CMK (cell line): Measurements from ENCODE around the gene WBP2.
"Not testable (repeated sequence)": the region's sequence is repeated elsewhere in the genome, so short reads cannot be mapped to it uniquely, and the experiment has no call there.

ENCODE experiments used
- DNase-seq: peaks from one replicate; pipeline ENCODE4 v3.0.0-alpha.2; 2010; ENCODE audit warnings: low read depth

WBP2 gene

DNA sequence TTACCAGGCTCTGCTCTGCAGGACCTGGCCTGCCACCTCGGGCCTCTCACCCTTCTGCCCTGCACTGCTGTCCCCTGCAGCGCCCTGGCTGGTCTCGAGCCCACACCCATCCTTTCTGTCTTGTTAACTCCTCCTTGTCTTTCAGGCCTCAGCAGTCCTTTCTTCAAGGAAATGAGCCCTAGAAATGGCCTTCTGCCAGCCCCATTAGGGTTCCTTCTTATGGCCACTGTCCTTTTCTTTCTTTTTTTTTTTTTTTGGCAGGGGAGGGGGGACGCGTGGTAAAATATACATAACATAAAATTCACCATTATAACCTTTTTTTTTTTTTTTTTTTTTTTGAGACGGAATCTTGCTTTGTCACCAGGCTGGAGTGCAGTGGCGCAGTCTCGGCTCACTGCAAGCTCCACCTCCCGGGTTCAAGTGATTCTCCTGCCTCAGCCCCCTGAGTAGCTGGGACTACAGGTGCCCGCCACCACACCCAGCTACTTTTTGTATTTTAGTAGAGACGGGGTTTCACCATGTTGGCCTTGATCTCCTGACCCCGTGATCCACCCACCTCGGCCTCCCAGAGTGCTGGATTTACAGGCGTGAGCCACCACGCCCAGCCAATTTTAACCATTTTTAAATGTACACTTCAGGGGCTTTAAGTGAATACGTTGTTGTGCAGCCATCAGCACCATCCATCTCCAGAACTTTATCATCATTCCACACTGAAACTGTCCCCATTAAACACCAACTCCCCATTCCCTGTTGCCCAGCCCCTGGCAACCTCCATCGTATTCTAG lies 10.5 kb upstream of the WBP2 start:
- not testable (repeated sequence) for DNase-seq

DNA sequence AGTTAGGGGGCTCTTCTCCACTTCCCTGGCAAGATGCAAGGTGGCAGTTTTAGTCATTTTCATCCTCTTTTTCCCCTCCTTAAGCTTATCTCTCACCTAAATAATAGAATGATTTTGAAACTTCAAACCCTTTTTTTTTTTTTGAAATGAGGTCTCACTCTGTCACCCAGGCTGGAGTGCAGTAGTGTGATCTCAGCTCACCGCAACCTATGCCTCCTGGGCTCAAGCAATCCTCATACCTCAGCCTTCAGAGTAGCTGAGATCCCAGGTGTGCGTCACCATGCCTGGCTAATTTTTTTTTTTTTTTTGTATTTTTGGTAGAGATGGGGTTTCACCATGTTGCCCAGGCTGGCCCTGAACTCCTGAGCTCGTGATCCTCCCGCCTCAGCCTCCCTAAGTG lies 9.8 kb upstream of the WBP2 start:
- DNase-seq = not testable (repeated sequence)

DNA sequence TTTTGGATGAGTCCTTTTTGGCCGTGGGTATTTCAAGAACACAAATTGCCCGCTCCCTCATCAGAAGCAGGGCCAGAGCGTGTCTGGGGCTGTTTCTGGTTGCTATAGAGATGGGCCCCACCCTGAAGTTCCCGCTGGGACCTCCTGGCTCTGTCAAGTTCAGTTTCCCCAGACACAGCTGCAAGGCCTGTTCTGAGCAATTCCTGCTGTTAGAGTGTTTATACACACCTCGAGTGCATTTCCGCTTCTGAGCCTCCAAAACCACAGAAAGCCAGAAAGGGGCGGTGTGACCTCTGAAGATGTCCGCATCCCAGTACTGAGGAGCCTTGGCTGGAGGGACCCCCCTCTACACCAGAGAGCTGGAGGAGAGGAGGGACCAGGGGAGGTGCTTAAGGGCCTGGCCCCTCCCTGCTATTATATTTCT lies 9.3 kb upstream of the WBP2 start:
- DNase-seq = no peak

DNA sequence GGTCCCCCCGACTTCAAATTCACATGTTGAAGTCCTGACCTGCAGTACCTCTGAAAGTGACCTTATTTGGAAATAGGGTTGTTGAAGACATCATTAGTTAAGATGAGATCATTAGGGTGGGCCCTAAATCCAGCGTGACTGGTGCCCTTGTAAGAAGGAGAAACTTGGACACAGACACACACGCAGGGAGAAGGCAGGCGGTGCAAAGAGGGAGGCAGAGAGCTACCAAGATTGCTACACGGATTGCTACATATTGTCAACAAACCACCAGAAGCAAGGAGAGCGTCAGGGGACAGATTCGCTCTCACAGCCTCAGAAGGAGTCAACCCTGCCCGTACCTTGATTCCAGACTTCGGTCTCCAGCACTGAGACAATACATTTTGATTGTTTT lies 6.8 kb upstream of the WBP2 start:
- DNase-seq = no peak

DNA sequence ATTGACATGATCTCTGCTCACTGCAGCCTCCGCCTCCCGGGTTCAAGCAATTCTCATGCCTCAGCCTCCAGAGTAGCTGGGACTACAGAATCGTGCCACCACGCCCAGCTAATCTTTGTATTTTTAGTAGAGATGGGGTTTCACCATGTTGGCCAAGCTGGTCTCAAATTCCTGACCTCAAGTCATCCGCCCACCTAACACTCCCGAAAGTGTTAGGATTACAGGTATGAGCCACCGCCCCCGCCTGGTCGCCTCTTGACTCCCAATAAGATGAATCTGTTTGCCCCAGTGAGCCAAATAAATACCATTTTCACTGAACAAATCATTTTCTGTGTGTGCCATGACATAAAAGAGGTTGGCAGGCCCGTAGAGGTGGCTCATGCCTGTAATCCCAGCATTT lies 4.2 kb upstream of the WBP2 start:
- not testable (repeated sequence) for DNase-seq

DNA sequence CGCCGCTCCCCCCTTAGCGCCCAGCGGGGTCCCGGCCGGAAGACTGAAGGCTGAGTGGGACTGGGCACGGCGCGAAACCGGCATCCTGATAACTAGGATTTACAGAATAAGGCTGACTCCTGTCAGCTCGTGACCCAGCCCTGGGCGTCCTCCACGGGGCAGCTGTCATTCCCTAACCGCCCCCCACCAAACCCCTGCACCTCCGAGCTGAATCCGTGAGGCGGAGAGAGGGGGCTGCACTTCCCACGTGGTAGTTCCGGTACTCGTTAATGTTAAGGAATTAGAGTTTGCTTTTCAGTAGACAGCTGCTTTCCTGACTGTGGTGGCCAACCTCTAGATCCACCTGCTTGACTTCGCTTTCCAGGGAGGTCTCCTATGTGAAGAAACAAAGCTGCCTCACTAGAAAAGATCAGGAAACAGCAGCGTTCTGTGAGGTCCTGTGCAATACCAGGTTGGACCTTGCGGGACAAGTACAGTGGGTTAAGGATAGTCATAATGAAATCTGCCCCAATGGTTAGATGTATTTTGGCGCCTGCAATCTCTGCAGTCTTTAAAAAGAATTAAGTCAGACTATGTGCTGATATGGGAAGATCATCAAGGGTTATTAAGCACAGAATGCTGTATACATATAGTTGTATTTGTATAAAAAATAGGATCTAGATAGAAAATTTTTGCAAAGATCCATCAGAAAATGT lies 1.1 kb upstream of the WBP2 start:
- no peak for DNase-seq

DNA sequence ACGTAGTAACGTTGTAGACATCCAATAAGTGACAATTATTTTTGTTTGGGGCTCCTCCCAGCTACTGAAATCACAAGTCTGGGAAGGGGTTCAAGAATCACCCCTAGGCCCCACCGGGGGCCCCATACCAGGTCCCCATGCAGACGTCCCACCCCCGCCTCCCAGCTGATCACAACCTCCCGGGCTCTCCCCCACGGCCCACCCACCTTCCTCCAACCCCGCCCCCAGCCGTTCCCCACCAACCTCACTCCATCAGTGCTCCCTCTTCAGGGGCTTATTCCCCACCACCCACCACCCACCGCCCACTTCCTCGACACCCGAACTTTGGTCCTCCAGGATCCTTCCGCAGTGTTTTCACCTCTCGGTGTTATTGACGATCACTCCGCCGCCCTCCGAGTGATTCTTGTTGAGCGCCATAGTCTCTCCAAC lies 240 bp downstream of the WBP2 start:
- DNase-seq = no peak

DNA sequence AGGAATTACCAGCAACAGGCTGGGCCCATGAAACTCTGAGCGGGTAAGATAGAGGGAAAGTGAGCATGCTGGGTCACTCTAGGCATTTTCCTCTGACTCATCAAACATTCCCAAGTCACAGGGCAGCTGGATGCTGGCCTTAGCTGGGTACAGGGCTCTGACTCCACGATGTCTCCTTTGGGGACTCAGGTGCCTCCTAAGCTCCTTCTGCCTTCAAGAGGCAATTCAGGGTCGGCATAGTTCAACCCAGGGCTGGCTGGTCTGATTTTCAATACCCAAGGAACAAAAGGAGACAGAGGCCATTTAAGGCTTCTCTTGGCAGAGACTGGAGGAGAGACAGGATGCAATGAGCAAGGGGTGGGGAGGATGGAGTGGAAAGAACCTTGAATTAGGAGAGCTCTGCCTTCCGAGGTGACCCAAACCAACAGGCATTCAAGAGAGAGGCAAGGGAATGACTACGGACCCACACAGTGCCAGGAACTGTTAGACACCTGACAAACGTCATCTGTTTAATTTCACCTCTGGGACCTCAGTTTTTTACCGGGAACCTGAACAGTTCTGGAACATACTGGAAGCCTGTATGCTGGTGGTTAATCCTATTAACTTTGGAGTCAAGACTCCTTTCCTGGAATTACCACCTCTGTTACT lies 910 bp downstream of the WBP2 start:
- DNase-seq = no peak

DNA sequence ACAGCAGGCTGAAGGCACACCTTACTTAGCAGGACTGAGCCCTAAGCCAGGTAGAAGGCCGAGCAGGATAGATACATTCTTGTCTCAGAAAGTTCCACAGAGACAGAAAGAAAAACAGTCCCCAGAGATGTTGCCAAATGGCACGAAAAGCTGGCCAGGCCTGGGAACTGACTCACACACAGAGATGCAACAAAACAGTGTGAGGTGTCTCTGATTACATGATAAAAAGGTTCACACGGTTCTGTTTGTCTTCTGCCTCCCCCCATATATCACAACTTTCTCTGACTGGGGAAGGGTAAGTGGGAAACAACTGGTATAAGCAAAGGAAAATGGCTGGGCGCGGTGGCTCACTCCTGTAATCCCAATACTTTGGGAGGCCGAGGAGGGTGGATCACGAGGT lies 1.7 kb downstream of the WBP2 start:
- DNase-seq = no peak

DNA sequence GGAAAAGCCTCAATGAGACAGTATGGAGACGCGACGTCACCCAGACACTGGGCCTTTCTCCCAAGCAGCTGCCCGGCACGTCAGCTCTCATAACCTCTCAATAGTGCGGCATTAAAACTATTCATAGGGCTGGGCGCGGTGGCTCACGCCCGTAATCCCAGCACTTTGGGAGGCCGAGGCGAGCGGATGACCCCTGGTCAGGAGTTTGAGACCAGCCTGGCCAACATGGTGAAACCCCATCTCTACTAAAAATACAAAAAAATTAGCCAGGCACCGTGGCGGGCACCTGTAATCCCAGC lies 3.5 kb downstream of the WBP2 start:
- DNase-seq = not testable (repeated sequence)

DNA sequence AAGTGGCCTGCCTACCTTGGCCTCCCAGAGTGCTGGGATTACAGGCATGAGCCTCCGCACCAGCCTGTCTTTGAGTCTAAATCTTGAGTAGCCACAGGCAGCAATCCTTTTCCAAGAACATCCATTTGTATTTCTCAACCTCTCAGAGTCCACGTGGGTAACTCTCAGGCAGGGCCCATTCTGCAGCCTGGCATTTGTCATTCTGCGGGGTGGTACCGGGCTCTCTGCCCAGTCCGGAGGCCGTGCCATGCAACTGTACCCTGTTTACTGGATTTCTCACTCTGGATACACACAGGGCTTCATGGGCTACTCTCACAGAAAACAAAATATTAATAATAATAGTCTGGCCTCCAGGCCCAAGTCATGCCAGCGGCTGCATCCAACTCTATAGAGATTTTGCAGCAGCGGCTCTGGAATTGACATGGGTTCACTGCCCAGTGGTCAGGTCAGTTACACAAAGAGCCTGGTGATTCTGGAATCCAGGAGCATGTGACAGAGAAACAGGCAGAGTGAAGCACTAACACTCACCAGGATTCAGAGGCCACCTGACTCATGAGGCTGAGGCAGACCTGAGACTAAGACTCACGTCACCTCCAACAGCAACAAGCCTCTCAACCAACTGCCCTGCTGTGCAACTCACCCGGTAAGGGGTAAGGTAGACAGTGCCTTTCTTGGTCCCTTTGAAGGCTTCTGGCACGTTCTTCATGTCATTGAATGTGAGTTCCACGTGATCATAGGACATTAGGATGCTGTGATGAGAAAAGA lies 4.0 kb downstream of the WBP2 start:
- no peak for DNase-seq

DNA sequence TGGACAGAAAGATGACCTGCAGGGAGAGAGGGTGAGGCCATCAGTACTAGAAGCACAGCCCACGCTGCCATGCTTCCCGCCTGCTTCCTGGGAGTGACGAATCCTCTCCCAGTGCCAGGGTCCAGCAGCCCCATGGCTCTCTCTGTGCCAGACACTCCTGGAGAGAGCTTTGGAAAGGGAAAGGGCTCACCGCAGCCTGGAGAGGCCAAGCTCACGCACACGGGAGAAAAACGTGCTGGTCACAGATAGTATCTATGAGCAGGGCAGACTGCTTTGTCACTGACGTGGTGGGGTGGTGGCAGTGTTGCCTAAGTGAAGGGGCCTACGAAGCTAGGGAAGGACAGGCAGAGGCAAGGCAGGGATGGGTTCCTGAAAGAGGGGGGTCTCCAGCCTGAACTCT lies 5.4 kb downstream of the WBP2 start:
- no peak for DNase-seq

DNA sequence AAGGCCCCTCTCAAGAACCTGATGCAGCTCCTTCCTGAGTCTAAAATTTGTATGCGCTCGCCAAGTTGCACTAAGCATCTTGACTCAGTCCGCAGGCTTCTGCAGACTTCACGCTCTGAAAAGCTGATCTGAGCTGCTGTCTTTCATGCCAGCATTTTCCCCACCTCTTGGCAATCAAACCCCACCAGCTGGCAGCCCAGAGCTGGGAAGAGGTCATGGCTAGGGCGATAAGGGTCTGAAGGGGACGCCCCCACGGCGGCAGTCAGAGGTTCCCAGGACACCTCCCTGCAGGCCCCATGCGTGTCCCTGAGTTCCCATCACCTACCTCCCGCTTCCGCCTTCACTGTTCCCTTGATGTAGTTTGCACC lies 5.9 kb downstream of the WBP2 start:
- no peak for DNase-seq

DNA sequence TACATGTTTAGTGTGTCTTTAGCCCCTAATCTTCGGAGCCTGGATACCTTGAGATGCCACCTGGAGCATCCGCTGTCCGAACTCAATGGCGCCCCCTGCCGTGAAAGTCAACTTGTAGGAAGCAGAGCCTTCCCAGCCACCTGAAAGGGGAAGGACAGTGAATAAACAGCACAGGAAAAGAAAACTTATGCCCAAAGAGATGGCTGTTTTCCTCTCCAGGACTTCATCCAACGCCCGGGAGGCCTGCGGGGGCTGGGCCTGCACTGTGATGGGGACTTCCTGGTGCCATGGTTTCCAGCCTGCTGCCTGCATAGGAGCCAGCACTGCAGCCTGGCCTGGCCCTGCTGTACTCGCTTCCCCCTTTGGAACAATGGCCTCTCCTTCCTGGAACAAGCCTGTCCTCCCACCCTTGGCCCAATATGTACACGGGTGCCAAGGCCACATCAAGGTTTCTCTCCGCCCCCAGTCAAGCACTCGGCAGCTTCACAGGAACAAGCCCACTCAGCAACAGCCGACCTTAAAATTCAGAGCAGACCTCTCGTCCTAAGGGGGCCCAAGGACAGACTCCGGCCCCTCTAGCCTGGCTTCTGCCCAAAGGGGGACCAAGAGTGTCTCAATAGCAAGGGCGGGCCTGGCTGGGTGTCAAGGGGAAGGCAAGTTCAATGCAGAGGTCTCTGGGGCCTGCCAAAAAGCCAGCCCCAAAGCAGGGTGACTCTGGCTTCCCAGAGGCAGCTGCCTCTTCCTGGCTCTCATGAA lies 6.4 kb downstream of the WBP2 start:
- no peak for DNase-seq

DNA sequence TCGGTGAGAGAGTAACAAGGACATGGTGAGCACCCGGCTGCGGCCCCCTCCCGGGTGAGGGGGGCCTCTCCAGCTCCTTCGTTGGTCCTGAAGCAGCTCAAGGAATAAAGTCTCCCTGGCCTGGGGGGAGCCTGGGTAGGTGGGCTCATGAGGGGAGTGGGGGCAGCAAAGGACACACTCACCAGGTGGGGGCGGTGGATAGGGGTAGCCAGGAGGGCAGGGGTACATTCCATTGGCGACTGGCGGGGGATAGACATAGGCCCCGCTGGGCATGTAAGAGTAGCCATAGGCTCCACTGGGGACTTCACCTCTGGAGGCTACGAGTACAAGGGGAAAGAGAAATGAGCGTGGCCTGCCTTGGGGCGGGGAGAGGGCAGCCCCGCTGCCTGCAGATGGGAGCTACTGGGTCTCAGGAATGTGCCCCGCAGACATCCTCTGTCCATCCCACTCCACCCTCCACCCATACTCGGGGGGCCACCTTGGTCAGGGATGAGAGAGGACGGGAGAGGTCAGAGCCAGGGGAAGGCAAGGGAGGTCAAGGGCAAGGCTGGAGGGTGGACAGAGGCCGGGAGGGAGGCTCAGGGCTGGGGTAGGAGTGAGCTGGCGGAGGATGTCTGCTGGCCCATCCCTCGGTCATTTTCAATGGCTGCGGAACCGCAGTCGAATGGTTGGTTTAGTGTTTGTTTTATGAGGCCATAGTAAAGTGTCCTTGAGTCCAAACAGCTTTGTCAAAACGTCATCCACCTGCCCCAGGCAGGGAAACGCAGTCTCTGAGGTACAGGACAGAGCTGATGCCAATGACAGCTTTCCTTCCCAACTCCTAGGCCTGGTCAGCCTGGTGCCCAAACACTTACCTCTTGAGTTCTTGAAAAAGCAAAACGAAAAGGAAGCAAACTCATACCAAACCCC lies 7.3 kb downstream of the WBP2 start:
- no peak for DNase-seq

DNA sequence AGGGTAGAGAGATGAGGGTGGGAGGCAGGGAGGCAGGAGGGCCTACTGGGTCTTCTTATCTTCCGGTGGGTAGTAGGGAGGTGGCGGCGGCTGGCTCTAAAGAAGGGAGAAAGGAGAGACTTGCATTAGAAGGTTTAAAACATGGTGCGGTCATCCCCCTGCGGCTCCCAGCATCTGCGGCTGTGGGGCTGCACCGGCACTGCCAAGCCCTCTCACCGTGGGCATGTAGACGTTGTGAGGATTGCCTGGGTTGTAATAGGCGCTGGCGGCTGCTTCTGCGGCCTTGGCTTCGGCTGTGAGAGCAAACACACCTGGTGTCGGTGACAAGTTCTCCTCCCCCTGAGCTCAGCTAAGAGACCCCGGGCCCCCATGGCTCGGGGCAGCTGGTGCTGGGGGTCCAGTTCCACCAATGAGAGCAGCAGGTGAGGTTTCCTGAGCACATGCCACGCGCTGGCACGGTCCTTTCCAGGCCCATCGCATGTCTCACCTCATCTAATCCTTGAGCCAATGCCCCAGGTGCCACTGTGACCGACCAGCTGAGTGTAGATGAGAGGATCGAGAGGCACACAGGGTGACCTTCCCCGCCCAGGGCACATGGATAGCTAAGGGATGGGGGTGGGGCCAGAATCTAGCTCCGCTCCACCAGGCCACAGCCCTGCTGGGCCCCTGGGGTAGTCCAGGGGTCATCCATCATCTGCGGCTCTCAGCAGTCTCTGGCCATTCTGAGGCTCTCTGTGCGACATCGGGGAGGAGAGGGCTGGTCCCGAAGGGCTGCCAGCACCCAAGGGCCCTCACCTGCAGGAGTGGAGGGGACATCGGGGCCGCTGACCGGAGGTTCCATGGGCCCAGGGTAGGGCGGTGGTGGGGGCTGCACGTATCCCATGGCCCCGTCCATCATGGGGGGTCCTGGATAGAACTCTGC lies 8.2 kb downstream of the WBP2 start:
- no peak for DNase-seq

DNA sequence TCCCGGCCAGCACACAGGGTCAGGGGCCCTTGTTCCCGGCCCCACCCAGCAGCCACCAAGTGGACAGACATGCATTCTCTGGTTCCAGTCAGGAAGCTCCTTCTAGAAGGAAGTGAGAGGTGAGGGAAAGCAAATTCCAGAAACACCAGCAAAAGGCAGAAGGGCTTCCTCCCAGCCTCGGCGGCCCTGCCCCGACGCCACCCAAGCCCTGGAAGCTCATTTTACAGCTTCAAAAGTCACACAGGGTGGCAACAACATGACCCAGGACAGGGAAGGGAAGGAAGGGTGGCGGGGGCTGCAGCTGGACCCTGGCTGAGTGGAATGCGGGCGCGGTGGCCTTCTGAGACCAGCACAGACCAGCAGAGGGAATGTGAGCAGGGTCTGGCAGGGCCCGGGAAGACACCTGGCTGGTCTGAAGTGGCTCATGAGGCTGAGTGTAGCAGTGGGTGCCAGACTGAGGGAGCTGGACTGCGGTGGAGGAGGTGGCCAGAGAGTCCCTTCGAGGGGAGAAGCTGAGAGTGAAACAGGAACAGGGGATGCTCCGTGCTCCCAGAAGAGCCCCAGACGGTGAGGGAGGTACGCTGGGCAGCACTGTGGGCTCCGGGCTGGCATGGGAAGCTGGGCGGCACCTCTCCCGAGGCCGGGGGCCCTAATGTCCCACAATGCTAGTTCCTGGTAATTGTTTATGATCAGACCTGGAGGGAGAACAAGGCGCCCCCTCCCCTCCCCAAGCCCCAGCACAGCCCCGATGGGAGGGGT lies 9.0 kb downstream of the WBP2 start:
- DNase-seq = no peak

DNA sequence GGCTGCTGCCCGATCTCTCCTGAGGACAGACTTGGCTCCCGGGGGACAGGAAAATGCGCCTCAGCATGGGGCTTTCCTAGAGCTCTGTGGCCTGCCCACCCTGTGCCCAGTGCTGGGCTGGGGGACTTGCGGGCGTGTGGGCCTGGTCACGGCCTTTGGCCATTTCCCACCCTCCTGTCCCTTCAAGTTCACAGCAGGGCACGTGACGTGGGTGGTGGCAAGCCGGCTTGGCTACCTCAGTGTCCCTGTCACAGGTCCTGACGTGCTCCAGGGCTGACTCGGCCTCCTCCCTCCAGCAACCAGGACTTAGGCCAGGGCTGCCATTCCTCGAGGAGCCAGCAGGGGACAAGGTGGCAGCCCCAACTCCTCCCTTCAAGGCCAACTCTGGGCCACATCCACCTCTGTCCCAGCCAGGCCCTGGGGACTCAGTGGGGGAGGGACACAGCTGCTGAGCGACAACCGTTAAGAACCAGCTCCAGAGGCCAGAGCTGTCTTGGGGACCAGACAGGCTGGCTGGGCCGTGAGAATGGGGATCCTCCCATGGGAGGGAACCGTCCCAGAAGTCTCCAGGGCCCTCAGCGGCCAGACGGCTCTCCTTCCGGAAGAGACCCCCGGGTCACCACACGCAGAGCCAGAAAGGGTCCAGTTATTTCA lies 9.9 kb downstream of the WBP2 start:
- DNase-seq = peak; percentile 93
